GM23248 (cell line): ENCODE data around the gene ESPN. TPM values are rescaled to one million over a fixed set of nuclear protein-coding genes. Genes with fewer than 3 reads are reported as not detected.

Experiments
- DNase-seq: peaks from one replicate; pipeline ENCODE4 v3.0.0-alpha.2; 2015
- H2AFZ ChIP-seq: fragments of 200-600 bp; sonication (generic); 2 replicates; pipeline ENCODE4 v1.6.1; 2016; ENCODE audit warnings: antibody characterized with exemption
- H3F3A ChIP-seq: fragments of 200-600 bp; sonication (generic); 2 replicates; pipeline ENCODE4 v1.6.1; 2016; ENCODE audit warnings: mild to moderate bottlenecking, antibody characterized with exemption, mixed run types; ENCODE audit not compliant: insufficient read depth
- H3K27ac ChIP-seq: fragments of 200-600 bp; sonication (generic); 2 replicates; pipeline ENCODE4 v1.5.1; 2016; ENCODE audit warnings: mild to moderate bottlenecking
- H3K27me3 ChIP-seq: fragments of 200-600 bp; sonication (generic); replicated peaks from 2 replicates; pipeline ENCODE4 v1.6.1; 2016; ENCODE audit warnings: mild to moderate bottlenecking; ENCODE audit not compliant: insufficient read depth
- H3K36me3 ChIP-seq: fragments of 200-600 bp; sonication (generic); 2 replicates; pipeline ENCODE4 v1.6.1; 2016; ENCODE audit warnings: low read depth, mild to moderate bottlenecking
- H3K4me1 ChIP-seq: fragments of 200-600 bp; sonication (generic); 2 replicates; pipeline ENCODE4 v1.6.1; 2016; ENCODE audit warnings: mild to moderate bottlenecking; ENCODE audit not compliant: insufficient read depth
- H3K4me2 ChIP-seq: fragments of 200-600 bp; sonication (generic); one replicate; pipeline ENCODE4 v1.6.1; 2016; ENCODE audit warnings: mild to moderate bottlenecking; ENCODE audit not compliant: unreplicated experiment
- H3K4me3 ChIP-seq: fragments of 200-600 bp; sonication (generic); 2 replicates; pipeline ENCODE4 v1.5.1; 2016; ENCODE audit warnings: mild to moderate bottlenecking
- H3K79me2 ChIP-seq: fragments of 200-600 bp; sonication (generic); 2 replicates; pipeline ENCODE4 v1.6.1; 2016; ENCODE audit warnings: mild to moderate bottlenecking; ENCODE audit not compliant: insufficient read depth
- H3K9ac ChIP-seq: fragments of 200-600 bp; sonication (generic); 2 replicates; pipeline ENCODE4 v1.6.1; 2016; ENCODE audit warnings: mild to moderate bottlenecking
- H3K9me2 ChIP-seq: fragments of 200-600 bp; sonication (generic); 2 replicates; pipeline ENCODE4 v1.6.1; 2016; ENCODE audit warnings: mixed run types, mild to moderate bottlenecking, moderate library complexity; ENCODE audit not compliant: insufficient read depth
- H3K9me3 ChIP-seq: fragments of 200-600 bp; sonication (generic); one replicate; pipeline ENCODE4 v1.6.1; 2017; ENCODE audit warnings: low read depth
- H4K20me1 ChIP-seq: fragments of 200-600 bp; sonication (generic); 2 replicates; pipeline ENCODE4 v1.6.0; 2016; ENCODE audit not compliant: insufficient read depth
- EZH2 ChIP-seq: fragments of 200-600 bp; sonication (generic); IDR thresholded peaks from 2 replicates; pipeline ENCODE4 v1.6.1; 2018; ENCODE audit warnings: antibody characterized with exemption, mild to moderate bottlenecking; ENCODE audit not compliant: insufficient read depth, poor library complexity, severe bottlenecking
- EZH2phosphoT487 ChIP-seq: fragments of 200-600 bp; sonication (generic); IDR thresholded peaks from 2 replicates; pipeline ENCODE4 v1.6.1; 2018; ENCODE audit warnings: antibody characterized with exemption, moderate library complexity, mild to moderate bottlenecking, low read depth; ENCODE audit not compliant: insufficient read depth
- WGBS, 2 experiments: methylation state at CpG; one replicate each; pipeline ENCODE4 v1.1.6; 2015 to 2017; ENCODE audit warnings: low lambda C conversion rate in 2 of 2, low coverage in 1 of 2; ENCODE audit errors: missing lambda C conversion rate in 2 of 2; 5-methylcytosine and 5-hydroxymethylcytosine counted together
- in situ Hi-C: fragments of 300-500 bp; cut with MboI; formaldehyde crosslinking; loops from 2 replicates; pipeline ENCODE4 v1.15.0; 2020
- microRNA-seq: library from miRNA; unstranded; fragments of <30 nt; microRNA quantifications from one replicate; pipeline ENCODE4, GENCODE V29; 2016; ENCODE audit warnings: borderline number of aligned reads
- polyA plus RNA-seq: library from polyadenylated mRNA; unstranded; fragments of >200 nt; fragmentation: Nextera tagmentation; extraction: Ambion mirVana; gene quantifications from 2 replicates; pipeline ENCODE4 v1.2.1, GENCODE V29; 2016
- small RNA-seq: library from RNA; depleted of rRNA; stranded (forward); fragments of <200 nt; gene quantifications from one replicate; pipeline ENCODE3, GENCODE V24; 2014; ENCODE audit warnings: low read depth, low replicate concordance
- total RNA-seq: library from RNA; depleted of rRNA; stranded (reverse); fragments of >200 nt; shearing (Covaris generic); gene quantifications from 2 replicates; pipeline ENCODE4 v1.2.3, GENCODE V29; 2014; rRNA removed

ESPN gene
- total and polyA plus RNA-seq, 2 experiments from 2014 or later, result not detected

DNA sequence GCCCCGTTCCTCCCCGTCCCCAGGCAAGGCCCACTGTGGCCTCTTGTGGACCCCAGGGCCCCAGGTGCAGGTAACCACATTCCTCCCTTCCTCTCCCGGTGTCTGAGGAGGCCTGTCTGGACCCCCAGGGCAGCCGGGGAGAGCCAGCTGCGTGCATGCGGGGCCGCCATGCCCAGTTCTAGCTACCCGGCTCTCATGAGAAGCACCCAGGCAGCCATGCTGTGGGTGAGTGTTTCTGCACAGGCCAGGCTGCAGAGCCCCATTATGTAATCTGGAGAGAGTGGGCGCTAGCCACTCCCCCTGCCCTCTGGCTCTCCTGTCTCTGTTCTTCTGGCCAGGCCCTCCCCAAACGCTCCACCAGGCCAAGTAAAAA is 85.3 kb downstream of the ESPN start:
- Histone ChIP-seq H3K9me3 (no peaks in the 10 kb centered on the region), H3K4me3 (no peak overlapping the region), H3K4me2 (no peak overlapping the region), H3K27ac (no peak overlapping the region), H3K27me3 (no peaks in the 10 kb centered on the region), H4K20me1 (no peaks in the 10 kb centered on the region), H2AFZ (no peak overlapping the region), H3K36me3 (no peaks in the 10 kb centered on the region), H3K9ac (no peak overlapping the region), H3K9me2 (no peaks in the 10 kb centered on the region), H3K4me1 (no peaks in the 10 kb centered on the region), H3K79me2 (no peaks in the 10 kb centered on the region), H3F3A (no peaks in the 10 kb centered on the region)
- peak; percentile 29 for DNase-seq
- WGBS, 2 experiments, result 82 to 90% methylated on average over 9 to 10 of the region's 10 CpGs
- in situ Hi-C loops, result no loop called here
- TF ChIP-seq EZH2phosphoT487, result no peak
- TF ChIP-seq EZH2, result no peak

DNA sequence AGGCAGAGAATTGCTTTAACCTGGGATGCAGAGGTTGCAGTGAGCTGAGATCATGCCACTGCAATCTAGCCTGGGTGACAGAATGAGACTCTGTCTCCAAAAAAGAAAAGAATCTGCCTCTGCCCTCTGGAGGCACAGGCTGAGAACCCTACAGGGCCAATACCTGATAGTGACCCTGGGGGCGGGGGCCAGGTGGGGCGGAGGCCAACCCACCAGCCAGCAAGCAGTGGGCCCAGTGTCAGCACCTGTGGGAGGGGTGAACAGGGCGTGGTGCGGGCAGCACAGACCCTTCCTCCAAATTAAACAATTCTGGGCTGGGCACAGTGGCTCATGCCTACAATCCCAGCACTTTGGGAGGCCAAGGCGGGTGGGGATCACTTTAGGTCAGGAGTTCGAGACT is 85.9 kb downstream of the ESPN start:
- in situ Hi-C loops, result no loop called here
- Histone ChIP-seq H3K9me2 (no peaks in the 10 kb centered on the region), H2AFZ (no peak overlapping the region), H3K36me3 (no peaks in the 10 kb centered on the region), H3K4me2 (no peak overlapping the region), H3K4me3 (no peak overlapping the region), H3F3A (no peaks in the 10 kb centered on the region), H3K79me2 (no peaks in the 10 kb centered on the region), H3K9me3 (no peaks in the 10 kb centered on the region), H3K27ac (no peak overlapping the region), H3K9ac (no peak overlapping the region), H3K4me1 (0 out of 2 replicates have a peak, but pooled peaks cover 1% of the 10 kb centered on the region), H3K27me3 (no peaks in the 10 kb centered on the region), H4K20me1 (no peaks in the 10 kb centered on the region)
- WGBS, 2 experiments, result 78 to 96% methylated on average over 5 to 6 of the region's 6 CpGs
- DNase-seq, result no peak
- no peak for TF ChIP-seq EZH2phosphoT487

Small RNAs within 50 kb of the gene (microRNA-seq; reads per million reads assigned to microRNA genes)
- not detected for gene MIR4252

Small RNAs within 50 kb of the gene (small RNA-seq; reads per million reads assigned to genes)
- not detected for gene MIR4252

Other genes starting within 250 kb of the ESPN start
- gene CHD5, start 244.5 kb upstream of the ESPN start, total RNA-seq, result 0.11 and 0.25 TPM in 2 replicates
- 0.10 TPM in 1 of 2 replicates, not detected in the other for gene CHD5, start 244.5 kb upstream of the ESPN start, polyA plus RNA-seq
- 101 and 127 TPM in 2 replicates for gene RPL22, start 225.2 kb upstream of the ESPN start, total RNA-seq
- 124 and 137 TPM in 2 replicates for gene RPL22, start 225.2 kb upstream of the ESPN start, polyA plus RNA-seq
- gene RNF207, start 218.7 kb upstream of the ESPN start, total RNA-seq, result 30.3 and 32.8 TPM in 2 replicates
- gene RNF207, start 218.7 kb upstream of the ESPN start, polyA plus RNA-seq, result 6.2 and 8.6 TPM in 2 replicates
- 110 and 119 TPM in 2 replicates for gene ICMT, start 188.8 kb upstream of the ESPN start, total RNA-seq
- 69.4 and 71.5 TPM in 2 replicates for gene ICMT, start 188.8 kb upstream of the ESPN start, polyA plus RNA-seq
- not detected in 2 replicates for gene HES3, start 180.6 kb upstream of the ESPN start, total RNA-seq
- not detected in 2 replicates for gene HES3, start 180.6 kb upstream of the ESPN start, polyA plus RNA-seq
- gene GPR153, start 163.7 kb upstream of the ESPN start, total RNA-seq, result 8.0 and 8.6 TPM in 2 replicates
- gene GPR153, start 163.7 kb upstream of the ESPN start, polyA plus RNA-seq, result 0.69 and 0.84 TPM in 2 replicates
- 20.0 and 25.7 TPM in 2 replicates for gene ACOT7, start 31.0 kb upstream of the ESPN start, total RNA-seq
- gene ACOT7, start 31.0 kb upstream of the ESPN start, polyA plus RNA-seq, result 74.7 and 79.2 TPM in 2 replicates
- gene HES2, start 4.9 kb upstream of the ESPN start, total RNA-seq, result not detected in 2 replicates
- gene HES2, start 4.9 kb upstream of the ESPN start, polyA plus RNA-seq, result not detected in 2 replicates
- 5.6 and 12.1 TPM in 2 replicates for gene TNFRSF25, start 41.4 kb downstream of the ESPN start, total RNA-seq
- gene TNFRSF25, start 41.4 kb downstream of the ESPN start, polyA plus RNA-seq, result 2.5 and 3.1 TPM in 2 replicates
- 7.0 and 7.6 TPM in 2 replicates for gene PLEKHG5, start 66.9 kb downstream of the ESPN start, total RNA-seq
- gene PLEKHG5, start 66.9 kb downstream of the ESPN start, polyA plus RNA-seq, result 2.0 and 2.8 TPM in 2 replicates
- 16.6 and 27.8 TPM in 2 replicates for gene NOL9, start 129.7 kb downstream of the ESPN start, total RNA-seq
- gene NOL9, start 129.7 kb downstream of the ESPN start, polyA plus RNA-seq, result 13.0 and 15.7 TPM in 2 replicates
- not detected in 2 replicates for gene TAS1R1, start 130.5 kb downstream of the ESPN start, total RNA-seq
- gene TAS1R1, start 130.5 kb downstream of the ESPN start, polyA plus RNA-seq, result not detected in 2 replicates
- gene ZBTB48, start 155.2 kb downstream of the ESPN start, total RNA-seq, result 16.4 and 31.7 TPM in 2 replicates
- gene ZBTB48, start 155.2 kb downstream of the ESPN start, polyA plus RNA-seq, result 11.2 and 15.4 TPM in 2 replicates
- 39.3 and 52.9 TPM in 2 replicates for gene KLHL21, start 178.1 kb downstream of the ESPN start, total RNA-seq
- 16.6 and 17.7 TPM in 2 replicates for gene KLHL21, start 178.1 kb downstream of the ESPN start, polyA plus RNA-seq
- 21.3 and 21.5 TPM in 2 replicates for gene PHF13, start 189.0 kb downstream of the ESPN start, total RNA-seq
- 11.2 and 11.6 TPM in 2 replicates for gene PHF13, start 189.0 kb downstream of the ESPN start, polyA plus RNA-seq
- 14.5 and 18.8 TPM in 2 replicates for gene THAP3, start 200.1 kb downstream of the ESPN start, total RNA-seq
- gene THAP3, start 200.1 kb downstream of the ESPN start, polyA plus RNA-seq, result 19.0 and 19.5 TPM in 2 replicates